Activated CD4-positive, alpha-beta T cell treated with anti-CD3 and anti-CD28 coated beads, Interleukin-2, amount 50 U/mL, for 1 hour (primary cell): ENCODE measurements around the gene HAP1.
"Not testable (repeated sequence)": the region's sequence is repeated elsewhere in the genome, so short reads cannot be mapped to it uniquely, and the experiment has no call there.

Experiments
- DNase-seq: peaks from one replicate; pipeline ENCODE4 v3.0.0-alpha.2; 2020

The HAP1 gene

GRCh38 chr17:41734139-41734948, at the start of gene HAP1:
Gene HAP1 (minus strand): TSS chr17:41734643. CDS start chr17:41734634, 9 bp downstream.
- peak; percentile 10 for DNase-seq

GRCh38 chr17:41782142-41782541, 47.7 kb upstream of the HAP1 start:
- no peak for DNase-seq

GRCh38 chr17:41781404-41782110, 47.1 kb upstream of the HAP1 start:
- DNase-seq = no peak

- DNase-seq = no peak
Measured at GRCh38 chr17:41779954-41780353, 45.5 kb upstream of the HAP1 start.

GRCh38 chr17:41777574-41778188, 43.2 kb upstream of the HAP1 start:
- DNase-seq = no peak

GRCh38 chr17:41777157-41777573, 42.7 kb upstream of the HAP1 start:
- no peak for DNase-seq

- not testable (repeated sequence) for DNase-seq
Measured at GRCh38 chr17:41776262-41776900, 41.9 kb upstream of the HAP1 start.

GRCh38 chr17:41775394-41776226, 41.2 kb upstream of the HAP1 start:
- no peak for DNase-seq

GRCh38 chr17:41773731-41774193, 39.3 kb upstream of the HAP1 start:
- DNase-seq = no peak

GRCh38 chr17:41773190-41773588, 38.7 kb upstream of the HAP1 start:
- DNase-seq = no peak

GRCh38 chr17:41772586-41773189, 38.2 kb upstream of the HAP1 start:
- DNase-seq = no peak

- DNase-seq = no peak
Measured at GRCh38 chr17:41772218-41772585, 37.8 kb upstream of the HAP1 start.

- DNase-seq = no peak
Measured at GRCh38 chr17:41771389-41772206, 37.2 kb upstream of the HAP1 start.

GRCh38 chr17:41769985-41770384, 35.5 kb upstream of the HAP1 start:
- no peak for DNase-seq

- no peak for DNase-seq
Measured at GRCh38 chr17:41769346-41769862, 35.0 kb upstream of the HAP1 start.

GRCh38 chr17:41768682-41769288, 34.3 kb upstream of the HAP1 start:
- DNase-seq = no peak

GRCh38 chr17:41767324-41768042, 33.0 kb upstream of the HAP1 start:
- DNase-seq = no peak

- DNase-seq = no peak
Measured at GRCh38 chr17:41766135-41766534, 31.7 kb upstream of the HAP1 start.

GRCh38 chr17:41763327-41763726, 28.9 kb upstream of the HAP1 start:
- no peak for DNase-seq

- no peak for DNase-seq
Measured at GRCh38 chr17:41762841-41763240, 28.4 kb upstream of the HAP1 start.
